Measurements from ENCODE around the gene ANK3.
"Not testable (repeated sequence)": the region's sequence is repeated elsewhere in the genome, so short reads cannot be mapped to it uniquely, and the experiment has no call there.

The ANK3 gene

GRCh38 chr10:60073781-60074656 is 315.7 kb downstream of the ANK3 start:
- no peak for DNase-seq

- no peak for DNase-seq
These were observed 316.3 kb downstream of the ANK3 start for GRCh38 chr10:60073397-60073780.

DNA sequence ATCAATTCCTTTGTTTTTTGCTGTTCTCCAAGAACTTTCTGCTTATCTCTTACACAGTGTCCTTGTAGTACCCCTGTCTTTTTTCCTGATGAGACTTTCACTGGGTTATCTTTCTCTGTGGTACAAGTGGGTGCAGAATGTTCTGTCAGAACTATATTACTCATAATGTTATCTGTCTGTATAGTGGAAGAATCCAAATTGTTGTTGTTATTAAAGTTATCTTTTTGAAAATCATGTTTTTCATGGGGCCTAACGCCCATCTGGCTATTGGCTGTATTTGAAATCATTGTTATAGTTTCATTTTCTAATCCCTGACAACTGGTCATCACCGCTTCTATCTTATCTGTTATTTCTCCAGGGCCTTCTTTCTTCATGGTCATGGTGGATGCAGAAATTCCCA is 320.4 kb downstream of the ANK3 start:
- no peak for DNase-seq

GRCh38 chr10:60050366-60050765 is 339.3 kb downstream of the ANK3 start:
- DNase-seq: no peak

DNA sequence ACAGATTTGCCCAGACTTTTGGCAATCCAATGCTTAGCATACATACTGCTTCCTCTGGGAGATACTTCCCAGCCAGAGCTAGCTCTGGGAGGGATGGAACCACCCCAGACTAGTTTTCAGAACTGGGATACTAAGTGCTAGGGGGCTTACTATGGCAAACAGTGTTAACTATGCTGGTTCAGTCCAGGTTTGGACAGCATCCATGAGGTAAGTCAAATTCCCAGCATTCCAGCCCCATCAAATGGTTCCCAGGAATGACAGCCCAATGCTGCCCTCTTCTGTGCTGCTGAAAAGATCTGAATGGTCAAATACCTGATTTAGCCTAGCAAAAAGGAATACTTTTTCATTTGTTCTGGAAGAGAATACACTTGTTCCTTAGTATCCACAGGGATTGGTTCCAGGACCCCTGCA is 341.6 kb downstream of the ANK3 start:
- no peak for DNase-seq

GRCh38 chr10:60045571-60045970 is 344.1 kb downstream of the ANK3 start:
- DNase-seq: no peak

DNA sequence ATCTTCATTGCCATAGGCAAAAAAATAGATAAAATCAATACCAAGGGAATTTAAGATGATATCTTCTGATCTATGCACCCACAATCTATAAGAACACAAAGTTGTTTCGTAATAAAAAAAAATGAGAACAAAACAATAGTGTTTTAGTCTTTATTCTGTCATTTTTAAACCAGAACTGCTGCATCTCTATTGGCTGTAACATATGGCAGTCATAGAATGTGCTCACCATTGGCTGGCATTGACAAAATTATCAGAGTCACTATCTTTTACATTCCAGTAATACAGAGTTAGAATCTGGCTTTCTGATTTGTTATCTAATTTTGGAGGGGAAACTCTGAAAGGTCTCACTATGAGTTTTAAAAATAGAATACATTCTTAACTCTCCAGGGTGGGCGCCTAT is 344.7 kb downstream of the ANK3 start:
- DNase-seq: no peak

DNA sequence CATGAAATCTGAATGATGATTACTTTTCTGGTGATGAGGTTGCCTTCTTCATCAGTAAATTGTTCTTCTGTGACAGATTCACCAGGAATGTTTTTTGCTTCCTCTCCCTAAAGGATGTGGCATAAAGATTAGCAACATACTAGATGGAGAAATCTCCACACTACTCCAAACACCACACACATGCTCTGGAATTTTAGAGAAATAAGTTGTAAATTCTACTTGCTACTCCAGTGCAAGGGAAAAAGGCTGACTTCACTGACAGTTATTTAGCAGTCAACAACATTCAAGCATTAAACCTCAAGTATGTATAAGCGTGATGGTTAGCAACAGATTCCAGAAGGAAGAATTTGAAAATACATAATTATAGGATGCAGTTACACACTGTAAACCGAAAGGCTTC is 345.4 kb downstream of the ANK3 start:
- DNase-seq: no peak

GRCh38 chr10:60043561-60044241 is 346.0 kb downstream of the ANK3 start:
- no peak for DNase-seq

- no peak for DNase-seq
These were observed 346.8 kb downstream of the ANK3 start for GRCh38 chr10:60042914-60043313.

DNA sequence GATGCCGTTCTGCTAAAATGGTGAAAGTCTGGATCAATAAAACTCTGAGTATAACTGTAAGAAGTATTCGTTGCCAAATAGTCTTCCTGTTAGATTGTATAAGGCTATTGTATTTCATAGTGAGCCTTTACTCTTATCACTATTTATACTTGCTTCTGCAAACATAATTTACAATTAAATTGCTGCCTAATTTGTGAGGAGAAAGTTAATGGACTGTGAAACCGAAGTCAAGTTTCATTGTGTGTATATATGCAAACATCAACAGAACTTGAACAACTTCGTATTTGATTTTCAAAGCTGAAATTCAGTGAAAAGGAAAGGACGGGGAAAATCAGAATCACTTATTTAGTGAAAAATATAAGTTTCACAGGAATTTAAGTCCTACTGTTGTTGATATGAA is 347.4 kb downstream of the ANK3 start:
- DNase-seq: no peak

DNA sequence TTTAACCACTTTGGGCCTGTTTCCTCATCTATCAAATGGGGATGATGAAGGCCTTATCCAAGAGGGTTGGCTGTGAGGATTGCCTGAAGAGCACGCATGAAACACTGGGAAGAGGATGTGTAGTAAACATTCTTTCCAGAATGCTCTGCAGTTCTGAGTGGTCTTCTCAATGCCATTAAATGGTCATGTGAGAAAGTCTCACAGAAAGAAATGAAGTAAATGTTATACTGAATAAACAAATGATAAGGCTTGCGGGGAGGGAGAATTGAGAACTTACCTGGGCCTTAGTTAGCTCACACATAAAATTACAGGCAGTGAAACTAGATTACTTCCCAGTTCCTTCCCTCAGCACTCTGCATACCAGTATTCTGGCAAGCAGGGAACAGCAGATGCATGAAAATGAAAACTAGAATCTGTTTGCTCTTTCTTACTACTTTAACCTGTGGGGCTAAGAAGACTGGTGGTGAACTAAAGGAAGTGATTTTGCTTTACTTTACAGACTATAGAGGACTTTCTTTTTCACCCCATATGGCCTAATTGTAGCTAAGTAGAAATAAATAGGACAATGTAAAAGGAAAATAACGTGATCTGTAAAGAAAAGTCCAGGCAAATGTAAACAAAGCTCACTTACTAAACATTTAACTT is 348.1 kb downstream of the ANK3 start:
- DNase-seq: no peak

DNA sequence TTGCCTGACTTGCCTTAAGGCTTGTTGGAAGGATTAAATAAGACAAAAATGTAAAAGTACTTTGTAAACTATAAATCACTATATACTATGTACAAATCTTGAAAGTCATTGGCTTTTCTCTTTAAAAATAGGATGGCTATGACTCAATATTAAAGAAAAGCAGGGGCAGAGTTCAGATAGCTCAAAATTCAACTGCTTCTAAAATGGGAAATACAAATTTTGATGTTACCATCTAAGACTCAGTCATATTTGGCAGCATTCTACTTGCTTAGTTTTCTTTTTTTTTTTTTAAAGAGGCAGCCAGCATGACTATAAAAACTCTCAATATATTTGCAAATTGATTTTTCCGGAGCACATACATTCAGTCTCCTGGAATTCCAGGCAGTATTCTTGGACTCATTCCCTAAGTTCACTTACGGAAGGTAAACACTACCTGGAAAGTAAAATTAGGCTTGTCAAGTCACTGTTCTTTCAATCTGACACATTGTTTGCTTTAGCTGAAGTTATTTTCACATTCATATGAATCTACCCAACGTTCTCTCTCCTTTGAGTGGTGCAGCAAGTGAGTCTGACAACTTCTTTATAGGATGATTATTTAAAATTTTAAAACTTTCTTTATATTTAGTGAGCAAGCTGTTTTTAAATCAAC is 349.5 kb downstream of the ANK3 start:
- DNase-seq: no peak

- no peak for DNase-seq
These were observed 353.7 kb downstream of the ANK3 start for GRCh38 chr10:60035984-60036383.

DNA sequence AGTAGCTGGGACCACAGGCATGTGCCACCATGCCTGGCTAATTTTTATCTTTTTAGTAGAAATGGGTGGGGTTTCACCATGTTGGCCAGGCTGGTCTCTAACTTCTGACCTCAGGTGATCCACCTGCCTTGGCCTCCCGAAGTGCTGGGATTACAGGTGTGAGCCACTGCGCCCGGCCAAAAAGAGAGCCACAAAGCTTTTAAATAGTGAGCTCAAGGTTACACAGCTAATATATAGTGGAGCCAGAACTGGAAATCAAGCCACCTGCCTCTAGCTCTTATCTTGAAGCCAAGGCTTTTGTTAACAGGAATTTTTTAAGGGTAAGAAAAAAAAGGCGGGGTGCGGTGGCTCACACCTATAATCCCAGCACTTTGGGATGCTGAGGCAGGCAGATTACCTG is 354.3 kb downstream of the ANK3 start:
- DNase-seq: not testable (repeated sequence)

GRCh38 chr10:60032723-60033122 is 357.0 kb downstream of the ANK3 start:
- no peak for DNase-seq

DNA sequence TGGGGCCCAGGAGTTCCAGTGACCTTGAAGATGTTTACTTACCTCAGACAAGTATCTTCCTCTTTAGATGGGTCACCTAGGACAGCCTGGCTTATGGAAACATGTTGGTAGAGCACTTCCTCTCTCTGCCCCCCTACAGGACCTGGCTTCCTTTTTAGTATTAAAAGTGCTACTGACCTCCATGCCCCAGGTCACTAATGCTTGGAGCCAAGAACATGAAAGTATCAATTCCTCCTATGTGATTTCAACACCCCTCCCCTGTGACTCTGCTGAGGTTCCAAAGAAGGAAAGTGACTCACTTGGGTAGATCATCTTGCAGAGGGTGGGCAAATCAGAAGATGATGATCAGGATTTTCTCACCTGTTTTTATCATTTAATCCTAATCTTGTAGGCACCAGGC is 358.0 kb downstream of the ANK3 start:
- no peak for DNase-seq

GRCh38 chr10:60031183-60031582 is 358.5 kb downstream of the ANK3 start:
- no peak for DNase-seq

DNA sequence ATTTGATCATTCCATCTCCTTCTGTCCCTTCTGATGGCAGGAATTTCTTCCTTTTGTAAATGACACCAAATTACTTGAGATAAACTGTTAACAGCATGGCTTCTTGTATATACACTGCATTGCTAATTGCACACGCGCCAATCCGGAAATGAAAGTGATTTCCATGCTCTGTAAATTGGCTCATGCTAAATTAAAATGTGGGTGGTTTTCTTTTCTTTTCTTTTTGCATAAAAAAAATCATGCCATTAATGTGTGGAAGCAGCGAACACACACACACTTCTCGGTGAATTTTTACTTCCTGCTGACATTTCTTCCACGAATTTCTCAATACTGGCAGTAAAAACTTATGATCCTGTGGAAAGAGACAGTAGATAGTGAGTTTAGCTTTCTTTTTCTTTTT is 360.2 kb downstream of the ANK3 start:
- DNase-seq: no peak

- no peak for DNase-seq
These were observed 361.6 kb downstream of the ANK3 start for GRCh38 chr10:60028081-60028480.

DNA sequence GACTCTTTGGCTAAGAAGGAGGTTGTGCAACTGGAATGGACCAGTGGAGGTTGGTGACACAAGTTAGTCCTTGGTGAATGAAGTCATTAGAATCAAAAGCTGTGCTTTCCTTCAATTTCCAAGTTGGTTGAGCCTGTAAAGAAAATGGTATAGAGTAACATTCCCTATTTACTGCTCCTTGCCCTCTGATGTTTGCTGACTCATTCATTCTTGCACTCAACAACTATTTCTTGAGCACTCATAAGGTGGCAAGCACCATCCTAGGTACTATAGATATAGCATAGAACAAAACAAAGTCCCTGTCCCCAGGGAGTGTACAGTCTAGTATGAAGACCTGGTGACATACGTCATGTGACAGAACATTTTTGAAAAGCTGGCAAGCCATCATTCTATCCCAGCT is 364.4 kb downstream of the ANK3 start:
- no peak for DNase-seq

- no peak for DNase-seq
These were observed 365.2 kb downstream of the ANK3 start for GRCh38 chr10:60024506-60024905.

- DNase-seq: no peak
These were observed 366.4 kb downstream of the ANK3 start for GRCh38 chr10:60023155-60023877.

All from activated effector memory CD4-positive, alpha-beta T cell treated with anti-CD3 and anti-CD28 coated beads, Interleukin-2, amount 50 U/mL, for 16 hours (primary cell).